Tongue (tissue), 2 donors: Measurements from ENCODE around the gene ACOT7. TPM values are rescaled to one million over a fixed set of nuclear protein-coding genes. Genes with fewer than 3 reads are reported as not detected.

Experiments used
- DNase-seq: peaks from one replicate; pipeline ENCODE4 v3.0.0-alpha.2; 2015
- total RNA-seq: library from RNA; depleted of rRNA; stranded (reverse); fragments of >200 nt; gene quantifications from one replicate; pipeline ENCODE4 v1.2.3, GENCODE V29; 2014

The ACOT7 gene
- total RNA-seq, 1 donor from 2014 or later = 10.6 TPM

DNA sequence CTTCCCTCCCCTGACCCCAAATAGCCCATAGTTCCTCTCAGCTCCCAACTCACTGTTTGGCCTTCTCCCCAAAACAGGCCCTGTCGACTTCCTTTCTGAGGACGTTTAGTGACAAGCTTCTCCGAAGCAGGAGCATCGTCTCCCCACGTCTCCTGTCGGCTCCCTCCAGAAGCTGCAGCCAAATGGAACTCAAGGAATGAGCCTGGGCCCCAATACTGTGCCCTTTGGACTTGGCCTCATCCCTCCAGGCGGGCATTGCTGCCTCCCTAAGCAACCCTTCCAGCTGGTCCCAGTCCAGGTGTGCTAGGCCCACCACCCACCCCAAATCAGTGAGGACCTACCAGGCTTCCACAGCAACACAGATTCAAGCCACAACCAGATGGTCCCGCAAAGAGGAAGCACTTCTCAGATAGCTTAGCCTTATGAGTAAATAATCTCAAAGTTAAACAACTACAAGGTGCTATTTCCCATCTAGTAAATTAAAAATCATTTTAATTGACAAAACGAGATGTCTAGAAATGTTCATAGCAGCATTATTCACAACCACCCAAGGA, 33.0 kb downstream of the ACOT7 start:
- DNase-seq = no peak

DNA sequence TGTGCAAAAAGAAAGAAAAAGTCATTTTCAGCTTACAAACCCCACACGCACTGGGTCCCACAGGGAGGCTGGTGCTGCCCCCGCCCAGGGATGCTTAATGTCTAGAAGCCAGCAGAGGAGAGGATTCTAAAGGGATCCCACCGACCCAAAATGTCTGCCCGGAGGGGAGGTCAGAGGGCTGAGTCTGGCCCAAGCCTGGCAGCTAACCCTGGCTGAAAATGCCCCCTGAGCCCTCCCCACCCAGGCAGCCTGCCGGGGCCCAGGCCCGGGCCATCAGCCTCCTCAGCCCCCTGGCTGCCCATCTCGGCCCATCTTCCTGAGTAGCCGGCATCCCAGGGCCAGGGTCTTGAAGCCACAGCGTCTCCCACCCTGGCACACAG, 33.5 kb downstream of the ACOT7 start:
- DNase-seq = no peak

DNA sequence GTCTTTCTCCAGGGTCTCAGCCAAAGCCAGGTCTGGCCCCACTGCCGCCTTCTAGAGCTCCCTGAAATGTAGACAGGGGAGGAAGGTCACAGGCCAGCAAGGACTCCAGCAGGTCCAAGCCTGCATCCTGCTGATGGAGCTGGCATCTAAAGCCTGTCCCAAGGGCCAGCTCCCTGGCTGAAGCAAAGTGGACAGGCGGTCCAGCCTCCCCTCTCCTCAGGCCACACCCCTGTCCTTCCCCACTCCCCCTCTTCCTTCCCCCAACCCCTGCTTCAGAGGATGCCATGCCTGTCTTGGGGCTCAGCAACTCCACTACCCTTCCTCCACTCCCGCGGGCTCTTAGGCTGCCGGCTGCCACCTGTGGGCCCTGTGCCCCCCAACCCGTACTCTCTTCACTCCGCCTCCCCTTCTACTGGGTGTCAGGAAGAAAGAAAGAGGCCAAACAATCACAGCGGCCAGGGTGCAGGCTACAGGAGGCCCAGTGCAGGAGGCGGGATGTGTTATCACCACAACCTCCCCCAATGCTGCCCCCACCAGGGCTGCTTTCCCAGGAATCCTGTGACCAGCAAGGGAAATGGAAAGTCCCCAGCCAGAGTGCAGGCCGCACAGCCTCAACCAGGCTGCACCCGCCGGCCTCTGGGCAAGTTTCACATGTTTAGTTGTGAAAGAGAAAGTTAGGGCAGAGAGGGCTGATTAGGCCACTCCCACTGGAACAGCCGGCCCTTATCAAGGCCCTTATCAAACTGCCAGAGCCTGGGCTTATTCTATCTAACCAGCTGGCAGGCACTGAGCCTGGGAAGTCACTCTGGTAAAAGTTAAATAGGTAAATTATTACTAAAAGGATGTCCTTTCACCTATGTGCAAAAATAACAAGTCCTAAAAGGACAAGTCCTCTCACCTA, 34.1 kb downstream of the ACOT7 start:
- peak; percentile 62 for DNase-seq

DNA sequence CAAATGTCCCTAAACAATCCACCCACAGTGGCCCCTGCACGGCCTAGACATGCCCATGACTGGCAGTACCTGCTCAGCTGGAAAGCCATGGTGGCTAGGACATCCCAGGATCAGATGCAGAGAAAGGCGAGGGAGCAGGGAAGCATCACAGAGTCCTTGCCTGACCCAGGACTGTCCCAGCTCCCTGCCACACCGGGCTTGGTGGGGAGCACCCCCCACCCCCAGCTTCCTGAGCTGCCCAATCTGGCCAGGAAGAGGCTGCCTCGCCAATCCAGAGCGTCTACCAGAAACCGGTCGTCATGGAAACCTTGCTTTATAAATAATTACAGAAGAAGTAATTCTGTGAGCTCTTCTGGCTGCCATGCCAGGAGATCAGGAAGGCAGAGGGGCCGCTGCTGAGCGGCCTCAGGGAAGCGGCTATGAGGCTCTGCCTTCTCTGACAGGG, 34.8 kb downstream of the ACOT7 start:
- peak; percentile 81 for DNase-seq

DNA sequence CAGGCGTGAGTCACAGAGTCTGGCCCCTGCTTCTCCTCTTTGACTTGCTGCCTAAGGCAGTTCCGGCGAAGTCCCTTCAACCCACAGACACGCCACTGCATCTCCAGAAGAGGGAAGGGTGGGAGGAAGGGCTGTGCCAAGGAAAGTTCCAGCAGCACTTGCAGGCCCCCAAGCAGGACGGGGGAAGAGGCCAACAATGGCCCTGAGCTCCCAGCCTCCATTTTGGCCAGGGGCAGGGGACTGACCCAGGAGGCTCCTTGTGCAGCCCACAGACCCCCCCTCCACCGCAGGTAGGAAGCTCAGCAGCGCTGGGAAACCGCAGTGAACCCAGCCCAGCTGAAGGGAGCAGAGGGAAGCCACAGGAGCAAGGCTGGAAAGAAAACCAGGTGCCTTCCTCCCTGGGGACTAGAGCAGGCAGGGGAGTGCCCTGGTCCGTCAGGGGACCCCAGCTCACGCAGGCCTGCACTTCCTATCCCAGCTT, 35.4 kb downstream of the ACOT7 start:
- no peak for DNase-seq

DNA sequence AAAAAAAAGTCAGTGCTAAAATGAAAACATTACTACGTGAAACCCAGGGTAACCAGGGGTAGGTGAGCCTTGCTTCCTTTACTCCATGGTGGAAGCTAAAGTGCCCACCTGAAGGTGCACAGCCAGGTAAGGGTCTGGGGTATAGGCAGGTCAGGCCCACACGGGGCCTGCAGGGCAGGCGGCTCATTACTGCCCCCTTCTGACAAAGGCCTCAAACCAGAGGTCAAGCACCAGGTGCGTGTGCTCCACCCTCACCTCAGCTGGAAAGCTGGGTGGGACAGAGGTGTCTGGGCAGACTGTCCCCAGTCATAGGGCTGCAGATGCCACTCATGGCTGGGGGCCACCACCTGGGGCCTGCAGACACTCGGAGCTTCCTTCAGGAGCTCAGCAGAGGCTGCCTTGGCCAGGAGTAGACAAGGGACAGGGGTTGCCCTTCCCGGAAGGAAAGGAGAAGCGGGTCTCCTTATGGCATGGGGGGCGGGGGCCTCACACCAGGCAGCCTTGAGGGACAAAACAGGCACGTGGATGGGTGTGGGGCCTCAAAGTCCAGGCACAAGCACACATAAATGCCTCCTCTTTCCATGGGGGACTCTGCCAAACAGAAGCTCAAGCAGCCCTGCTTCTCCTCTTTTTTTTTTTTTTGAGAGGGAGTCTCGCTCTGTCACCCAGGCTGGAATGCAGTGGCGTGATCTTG, 36.2 kb downstream of the ACOT7 start:
- no peak for DNase-seq

DNA sequence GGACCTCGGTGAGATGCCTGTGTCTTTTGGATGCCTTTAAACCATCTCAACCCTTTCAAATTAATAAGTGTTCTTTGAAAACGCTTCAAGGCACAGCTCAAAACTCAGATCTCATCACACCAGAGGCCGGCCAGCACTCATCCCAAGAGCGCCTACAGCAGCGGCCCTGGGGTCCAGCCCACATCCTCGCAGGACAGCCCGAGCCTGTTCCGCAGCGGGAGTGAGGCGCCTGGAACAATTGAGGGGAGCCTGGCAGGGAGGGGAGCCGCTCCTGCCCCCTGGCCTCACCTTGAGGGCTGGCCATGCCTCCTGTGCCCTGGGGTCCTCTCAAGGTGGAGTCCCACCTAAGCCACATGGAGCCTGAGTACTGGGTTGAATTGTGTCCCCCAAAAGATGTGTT, 37.9 kb downstream of the ACOT7 start:
- DNase-seq = no peak

DNA sequence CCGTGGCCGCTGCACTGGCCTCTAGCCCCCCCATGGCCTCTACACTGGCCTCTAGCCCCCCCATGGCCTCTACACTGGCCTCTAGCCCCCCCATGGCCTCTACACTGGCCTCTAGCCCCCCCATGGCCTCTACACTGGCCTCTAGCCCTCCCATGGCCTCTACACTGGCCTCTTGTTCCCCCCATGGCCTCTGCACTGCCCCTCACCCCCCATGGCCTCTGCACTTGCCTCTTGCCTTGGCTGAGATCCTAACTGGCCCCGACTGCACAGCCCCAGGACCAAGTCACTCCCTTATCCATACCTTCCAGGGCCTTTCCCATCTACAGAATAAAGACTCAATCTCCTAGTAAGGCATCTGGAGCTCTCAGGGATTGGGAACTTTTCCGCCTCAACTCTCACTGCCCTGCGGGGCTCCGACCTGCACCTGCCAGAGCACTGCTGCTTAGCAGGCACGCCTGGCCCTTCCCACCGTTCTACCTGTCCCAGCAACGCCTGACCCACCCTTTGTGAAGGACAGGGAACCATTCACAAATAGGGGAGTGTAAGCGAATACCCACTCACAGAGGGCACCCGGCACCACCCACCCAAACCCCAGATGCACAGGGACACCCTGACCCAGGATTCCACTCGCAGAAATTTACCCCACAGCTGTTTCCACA, 38.8 kb downstream of the ACOT7 start:
- no peak for DNase-seq

DNA sequence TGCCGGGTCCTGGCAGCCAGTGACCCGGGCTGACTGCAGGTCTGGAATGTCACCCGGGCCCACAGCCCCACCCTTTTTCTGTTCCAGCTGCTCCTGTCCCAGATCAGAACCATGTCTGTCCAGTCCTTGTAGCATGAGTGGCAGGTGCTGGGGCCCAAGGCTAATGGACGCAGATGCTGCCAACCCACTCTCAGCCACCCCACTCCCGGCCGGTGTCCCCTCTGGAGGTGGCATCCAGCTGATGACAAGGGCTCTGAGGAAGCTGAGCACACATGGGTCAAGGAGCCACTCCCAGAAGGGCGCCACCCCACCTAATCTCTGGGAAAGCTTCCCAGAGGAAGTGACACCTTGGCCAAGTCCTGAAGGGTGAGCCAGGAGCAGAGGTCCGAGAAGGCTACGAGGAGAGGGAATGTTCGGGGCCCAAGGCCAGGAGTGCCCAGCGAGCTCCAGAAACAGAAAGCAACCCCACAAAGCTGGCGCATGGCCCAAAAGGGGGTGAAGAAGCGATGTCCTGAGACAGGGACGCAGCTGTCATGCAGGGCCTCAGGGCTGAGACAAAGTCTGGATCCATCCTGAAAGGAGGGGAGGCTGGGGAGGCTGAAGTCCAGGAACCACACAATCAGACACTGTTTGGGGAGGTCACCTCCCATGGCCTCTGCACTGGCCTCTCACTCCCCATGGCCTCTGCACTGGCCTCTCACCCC, 39.5 kb downstream of the ACOT7 start:
- peak; percentile 82 for DNase-seq

DNA sequence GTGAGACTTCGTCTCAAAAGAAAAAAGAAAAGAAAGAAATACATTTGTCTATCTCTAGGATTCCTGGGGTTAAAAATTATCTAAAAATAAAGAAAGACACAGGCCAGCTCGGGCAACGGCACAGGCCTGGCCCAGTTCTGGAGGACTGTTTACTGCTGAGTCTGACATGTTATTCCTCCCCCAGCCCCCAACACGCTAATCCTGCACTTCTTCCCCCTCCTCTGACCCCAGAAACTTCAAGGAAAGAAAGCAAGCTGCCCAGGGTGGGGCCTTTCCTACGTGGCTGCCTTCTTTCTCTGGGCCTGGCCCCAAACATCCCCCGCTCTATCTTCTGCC, 40.0 kb downstream of the ACOT7 start:
- DNase-seq = no peak

DNA sequence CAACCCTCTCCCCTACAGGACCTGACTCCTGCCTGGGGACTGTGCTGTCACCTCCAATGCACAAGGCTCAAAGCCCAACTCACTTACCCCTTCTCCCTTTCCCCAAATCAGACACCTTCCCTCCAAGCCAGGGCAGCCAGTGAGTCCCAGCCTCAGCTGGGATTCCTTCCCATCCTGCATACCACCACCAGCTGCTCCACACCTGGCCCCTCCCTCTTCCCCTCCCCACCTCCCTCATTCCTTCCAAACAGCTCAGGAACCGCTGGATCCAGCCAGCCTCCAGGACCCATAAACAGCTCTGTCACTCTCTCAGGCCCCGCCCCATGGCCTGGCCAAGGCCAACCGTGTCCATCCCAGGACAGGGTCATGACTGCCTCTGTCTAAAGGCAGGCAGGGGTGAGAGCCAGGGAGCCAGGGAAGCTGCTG, 41.4 kb downstream of the ACOT7 start:
- DNase-seq = no peak

DNA sequence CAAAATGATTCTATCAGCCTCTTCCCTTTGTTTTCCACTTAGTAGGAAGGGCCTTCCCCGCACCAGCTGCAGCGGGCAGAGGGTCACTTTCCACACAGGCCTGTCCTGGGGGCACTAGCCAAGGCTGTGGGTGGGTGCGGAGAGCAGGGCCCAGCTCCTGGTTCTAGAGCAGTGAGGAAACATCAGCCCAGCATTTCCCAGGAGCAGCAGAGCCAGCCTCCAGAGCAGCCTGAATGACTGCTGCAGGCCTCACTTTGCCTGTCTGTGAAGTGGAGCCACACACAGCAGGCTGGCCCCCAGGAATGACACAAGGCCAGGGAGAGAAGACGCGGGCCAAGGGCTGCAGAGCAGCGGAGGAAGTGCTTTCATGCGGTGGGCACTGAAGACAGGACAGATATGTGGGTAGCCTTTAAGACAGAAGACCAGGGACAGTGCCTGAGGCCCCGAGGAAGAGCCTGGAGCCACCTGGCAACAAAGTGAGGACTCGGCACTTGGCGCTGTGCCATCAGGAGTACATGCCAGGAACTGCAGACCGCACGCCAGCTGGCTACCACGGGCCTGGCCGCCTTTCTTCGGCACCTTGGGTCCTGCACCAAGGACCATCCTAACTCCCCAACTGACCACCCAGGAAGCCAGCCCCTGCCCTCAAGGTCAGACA, 42.0 kb downstream of the ACOT7 start:
- no peak for DNase-seq

DNA sequence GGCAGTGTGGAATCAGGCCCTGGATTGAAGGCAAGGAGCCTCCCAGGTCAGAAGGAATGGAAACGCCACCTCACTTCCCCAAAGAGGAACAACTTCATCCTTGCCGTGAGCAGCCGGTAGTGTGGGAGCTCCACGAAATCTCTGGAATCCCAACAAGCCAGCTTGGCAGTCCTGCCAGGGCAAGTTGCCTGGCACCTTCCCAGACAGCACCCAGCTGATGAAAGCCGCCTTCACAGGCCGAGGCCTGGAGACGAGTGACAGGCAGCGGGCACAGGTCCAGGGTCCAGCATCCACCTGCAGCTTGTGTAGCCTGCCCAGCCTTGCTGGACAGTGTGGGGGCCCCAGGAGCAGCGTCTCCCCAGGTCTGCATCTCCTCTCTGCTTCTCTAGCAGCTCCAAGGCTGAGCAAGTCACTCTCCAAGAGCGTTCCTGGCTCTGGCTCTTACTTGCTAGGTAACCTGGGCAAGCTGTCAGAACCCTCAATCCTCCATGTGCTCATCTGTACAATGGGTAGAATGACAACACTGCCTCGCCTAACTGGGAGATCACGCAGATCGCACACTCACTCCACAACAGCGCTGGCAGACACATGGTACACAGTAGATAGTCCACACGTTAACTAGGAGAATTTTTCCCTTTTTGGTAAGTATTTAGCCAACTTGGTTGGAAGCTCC, 43.0 kb downstream of the ACOT7 start:
- DNase-seq = peak; percentile 73

DNA sequence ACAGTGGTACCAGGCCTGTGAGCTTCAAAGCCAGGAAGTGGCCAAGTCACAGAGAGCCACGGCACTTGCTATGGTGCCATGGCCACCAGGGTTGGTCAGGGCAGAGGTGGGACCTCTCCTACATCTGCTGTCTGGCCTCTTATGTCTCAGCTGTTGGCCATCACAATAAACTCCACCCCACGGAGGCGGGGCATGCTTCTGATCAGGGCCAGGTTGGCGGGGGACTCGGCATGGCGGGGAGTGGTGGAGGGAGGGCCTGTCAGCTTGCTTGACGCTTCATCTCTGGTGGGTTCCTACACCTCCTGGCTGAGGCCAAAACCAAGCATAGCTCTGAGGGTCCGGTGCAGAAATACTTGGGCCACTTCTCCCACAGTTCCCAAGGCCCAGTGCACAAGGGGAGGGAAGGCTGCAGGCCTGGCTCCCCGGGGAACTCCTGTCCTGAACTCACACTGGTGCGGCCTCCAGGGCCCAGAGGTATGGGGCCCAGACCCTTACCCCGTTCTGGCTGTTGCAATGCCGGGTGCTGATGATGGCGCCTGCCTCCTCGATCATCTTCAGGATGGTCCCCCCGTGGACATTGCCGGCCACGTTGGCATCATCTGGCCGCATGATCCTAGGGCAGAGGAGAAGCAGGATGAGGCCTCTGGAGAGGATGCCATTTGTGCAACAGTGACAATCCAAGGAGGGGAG, 44.2 kb downstream of the ACOT7 start:
- no peak for DNase-seq

DNA sequence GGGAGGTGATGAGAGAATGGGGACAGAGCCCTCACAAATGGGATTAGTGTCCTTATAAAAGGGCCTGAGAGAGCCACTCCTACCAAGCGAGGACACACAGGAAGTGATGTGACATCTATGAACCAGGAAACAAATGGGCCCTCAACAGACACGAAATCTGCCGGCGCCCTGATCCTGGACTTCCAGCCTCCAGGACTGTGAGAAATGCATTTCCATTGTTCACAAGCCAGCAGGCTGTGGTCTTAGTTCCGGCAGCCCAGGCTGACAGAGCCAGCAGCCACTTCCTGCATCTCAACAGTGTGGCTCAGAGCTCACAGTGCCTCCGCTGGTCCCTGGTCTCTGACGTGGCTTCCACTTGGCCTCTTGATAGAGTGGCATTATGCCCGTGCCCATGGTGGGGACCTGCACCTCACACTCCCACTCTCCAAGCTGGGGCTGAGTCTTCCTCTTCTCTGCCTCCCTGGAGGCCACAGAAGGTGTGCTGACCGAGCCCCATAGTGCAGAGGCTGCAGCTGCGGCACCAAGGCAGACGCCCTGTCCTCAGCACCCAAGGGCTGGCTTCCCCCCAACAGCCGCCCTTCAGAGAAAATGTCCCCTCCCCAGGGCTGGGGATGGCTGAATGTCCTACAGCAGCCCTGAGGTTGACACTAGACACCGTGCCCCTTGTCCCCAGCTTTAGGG, 44.9 kb downstream of the ACOT7 start:
- no peak for DNase-seq

DNA sequence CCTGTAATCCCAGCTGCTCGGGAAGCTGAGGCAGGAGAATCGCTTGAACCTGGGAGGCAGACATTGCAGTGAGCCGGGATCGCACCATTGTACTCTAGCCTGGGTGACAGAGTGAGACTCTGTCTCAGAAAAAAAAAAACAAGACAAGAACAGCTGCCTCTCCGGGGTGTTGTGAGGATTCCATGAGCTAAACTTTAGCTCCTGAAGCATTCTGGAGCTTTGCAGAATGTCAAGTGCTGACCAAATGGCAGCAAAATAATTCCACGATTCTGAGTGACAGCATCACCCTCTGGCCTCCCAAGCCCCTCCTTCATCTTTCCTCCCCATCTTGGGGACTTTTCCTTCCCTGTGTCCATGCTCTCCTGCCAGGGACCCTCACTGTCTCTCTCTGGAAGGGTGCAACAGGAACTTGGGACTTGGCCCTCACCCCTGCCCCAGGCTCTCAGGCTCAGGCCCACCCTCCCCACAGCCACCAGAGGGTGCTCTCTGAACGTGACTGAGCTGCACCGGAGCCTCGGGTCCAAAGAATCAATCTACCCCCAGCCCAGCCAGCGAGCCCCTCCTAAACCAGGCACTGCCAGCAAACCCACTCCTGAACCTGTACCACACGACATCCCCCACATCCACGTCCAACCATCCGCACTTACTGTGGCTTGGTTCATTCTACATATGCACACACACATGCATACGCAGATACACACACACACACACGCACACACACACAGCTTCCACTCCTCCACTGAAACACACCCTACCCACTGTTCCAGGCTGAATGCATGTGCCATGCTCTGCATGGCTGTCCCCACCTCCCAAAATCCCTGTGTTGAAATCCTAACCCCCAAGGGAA, 45.7 kb downstream of the ACOT7 start:
- DNase-seq = peak; percentile 50

DNA sequence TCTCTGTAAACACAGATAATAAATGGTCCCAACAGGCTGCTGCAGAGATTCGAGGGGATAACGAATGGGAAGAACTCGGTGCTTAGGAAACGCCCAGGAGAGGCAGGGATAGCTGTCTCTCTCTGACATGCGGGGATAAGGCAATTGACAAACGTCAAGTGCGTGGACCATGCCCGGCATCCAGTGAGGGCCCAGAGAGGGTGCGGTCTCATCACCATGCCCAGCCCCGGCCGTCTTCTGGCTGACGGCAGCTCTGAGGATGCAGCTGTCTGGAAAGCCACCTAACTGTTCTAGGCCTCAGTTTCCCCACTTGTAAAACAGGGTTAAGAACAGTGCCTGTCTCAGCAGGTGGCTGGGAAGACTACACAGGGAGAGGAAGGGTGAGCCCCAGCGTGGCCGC, 48.1 kb downstream of the ACOT7 start:
- DNase-seq = no peak

DNA sequence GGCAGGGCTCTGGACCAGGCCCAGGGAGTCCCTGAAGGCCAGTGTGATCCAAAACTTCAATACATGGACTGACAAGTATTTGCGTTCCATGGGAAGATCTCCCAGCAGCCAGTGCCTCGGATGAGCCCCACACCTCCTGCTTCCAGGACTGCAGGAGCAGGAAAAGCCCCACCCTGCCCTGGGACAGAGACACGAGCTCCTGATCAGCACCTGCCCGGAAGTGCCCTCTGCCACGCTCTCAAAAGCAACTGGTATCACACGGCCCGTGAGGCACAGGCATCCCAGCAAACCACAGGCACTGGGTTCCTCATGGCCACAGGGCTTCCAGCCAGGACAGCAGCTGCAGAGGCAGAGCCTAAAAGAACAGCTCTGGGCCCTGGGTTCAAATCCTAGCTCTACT, 48.6 kb downstream of the ACOT7 start:
- peak; percentile 47 for DNase-seq
